ENCODE results near the gene RNF43. TPM values are rescaled to one million over a fixed set of nuclear protein-coding genes. Genes with fewer than 3 reads are reported as not detected.

RNF43 gene
- total RNA-seq, 6 experiments from 2014 or later, result 1.7 to 11.5 (median 6.0) TPM

DNA sequence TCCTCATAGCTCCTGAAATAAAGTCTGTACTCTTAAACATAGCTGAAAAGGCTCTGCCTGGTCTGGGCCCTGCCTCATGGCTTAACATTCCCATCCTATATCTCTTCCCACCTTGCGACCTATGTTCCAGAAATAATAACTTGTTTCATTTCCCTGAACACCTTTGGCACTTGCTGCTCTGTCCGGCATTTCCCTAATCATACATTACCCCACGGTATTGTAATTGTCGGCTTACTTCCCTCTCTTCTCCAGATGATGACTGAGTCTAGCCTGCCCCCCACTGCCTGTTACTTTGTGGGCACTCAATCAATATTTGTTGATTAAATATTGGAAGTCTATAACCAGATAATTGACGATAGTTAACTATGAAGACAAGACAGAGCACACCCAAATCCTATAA, 42.1 kb downstream of the RNF43 start:
- TF ChIP-seq POLR2A (IDR thresholded peaks at IDR 0.05) (no peak), CTCF (IDR thresholded peaks at IDR 0.05) (no peak)
- Histone ChIP-seq H3K36me3 (no peaks in the 10 kb centered on the region), H3K4me1 (peaks cover 0 to 10% (median 5%) of the 10 kb centered on the region in 4 donors), H3K4me3 (no peak overlapping the region), H3K27me3 (no peaks in the 10 kb centered on the region), H3K27ac (no peak overlapping the region), H3K9me3 (no peaks in the 10 kb centered on the region)
- ATAC-seq, result no peak
- 64% methylated on average over 5 of the region's 5 CpGs for WGBS (ENCODE audit: insufficient coverage, low coverage, low lambda C conversion rate, missing lambda C conversion rate)
- DNase-seq, result no peak
- intact Hi-C loops (cut with DNase I), result loop anchor here in 1 of 2 donors (10.0 kb wide), 1 partner anchor 50 kb away; the partner anchor contains the start of gene TSPOAP1

GRCh38 chr17:58373923-58374322, 43.4 kb downstream of the RNF43 start:
- H3K4me1 ChIP-seq, result peaks cover 0 to 17% (median 8%) of the 10 kb centered on the region in 4 donors
- WGBS (ENCODE audit: insufficient coverage, low coverage, low lambda C conversion rate, missing lambda C conversion rate), result 87% methylated on average over 1 of the region's 1 CpG
- intact Hi-C loops (cut with DNase I), result loop anchor here in 1 of 2 donors (10.0 kb wide), 1 partner anchor 49 kb away; the partner anchor contains the start of gene TSPOAP1

GRCh38 chr17:58373003-58373402, 44.3 kb downstream of the RNF43 start:
- no peak for DNase-seq
- Histone ChIP-seq H3K9me3 (no peaks in the 10 kb centered on the region), H3K27me3 (no peaks in the 10 kb centered on the region), H3K4me3 (no peak overlapping the region), H3K27ac (no peak overlapping the region), H3K36me3 (no peaks in the 10 kb centered on the region), H3K4me1 (peaks cover 0 to 23% (median 9%) of the 10 kb centered on the region in 4 donors)
- WGBS (ENCODE audit: insufficient coverage, low coverage, low lambda C conversion rate, missing lambda C conversion rate), result 82% methylated on average over 1 of the region's 5 CpGs
- ATAC-seq, result no peak
- TF ChIP-seq POLR2A (IDR thresholded peaks at IDR 0.05) (no peak), CTCF (IDR thresholded peaks at IDR 0.05) (no peak)
- intact Hi-C loops (cut with DNase I), result loop anchor here in 1 of 2 donors (10.0 kb wide), 1 partner anchor 48 kb away; the partner anchor contains the start of gene TSPOAP1

More at GRCh38 chr17:58373923-58374322, 43.4 kb downstream of the RNF43 start:
- H3K36me3 ChIP-seq, result no peaks in the 10 kb centered on the region
- DNase-seq (no peak), ATAC-seq (no peak)
- H3K27me3 ChIP-seq, result no peaks in the 10 kb centered on the region
- H3K9me3 ChIP-seq, result no peaks in the 10 kb centered on the region
- no peak overlapping the region for H3K4me3 ChIP-seq
- no peak overlapping the region for H3K27ac ChIP-seq
- TF ChIP-seq CTCF (IDR thresholded peaks at IDR 0.05) (no peak), POLR2A (IDR thresholded peaks at IDR 0.05) (no peak)

- intact Hi-C loops (cut with DNase I), result loop anchor here in 1 of 2 donors (10.0 kb wide), 1 partner anchor 47 kb away; the partner anchor contains the start of gene TSPOAP1
- 81% methylated on average over 2 of the region's 6 CpGs for WGBS (ENCODE audit: insufficient coverage, low coverage, low lambda C conversion rate, missing lambda C conversion rate)
- Histone ChIP-seq H3K4me3 (no peak overlapping the region), H3K9me3 (no peaks in the 10 kb centered on the region), H3K4me1 (peaks cover 0 to 34% (median 9%) of the 10 kb centered on the region in 4 donors), H3K27ac (no peak overlapping the region), H3K27me3 (no peaks in the 10 kb centered on the region), H3K36me3 (no peaks in the 10 kb centered on the region)
- DNase-seq (no peak), ATAC-seq (no peak)
- TF ChIP-seq POLR2A (IDR thresholded peaks at IDR 0.05), result no peak
- no peak for TF ChIP-seq CTCF (IDR thresholded peaks at IDR 0.05)
Measured at GRCh38 chr17:58371300-58371950, 45.9 kb downstream of the RNF43 start.

Data from right lobe of liver (tissue), 6 donors.